SU-DHL-6 (cell line): ENCODE results near the gene RAB8A.

Experiments
- H2AFZ ChIP-seq: fragments of 200-600 bp; sonication (generic); 2 replicates; pipeline ENCODE4 v1.6.1; 2014; ENCODE audit warnings: low read depth, mild to moderate bottlenecking, moderate library complexity, mixed read lengths, antibody characterized with exemption, low read length; ENCODE audit not compliant: severe bottlenecking
- H3F3A ChIP-seq: fragments of 200-600 bp; shearing (Covaris generic); 2 replicates; pipeline ENCODE4 v1.6.0; 2016; ENCODE audit warnings: antibody characterized with exemption, mild to moderate bottlenecking; ENCODE audit not compliant: insufficient read depth
- H3K27ac ChIP-seq: fragments of 200-600 bp; sonication (generic); 2 replicates; pipeline ENCODE4 v1.5.1; 2016; ENCODE audit warnings: low read depth, mild to moderate bottlenecking, low read length, moderate library complexity, mixed read lengths
- H3K27me3 ChIP-seq: fragments of 200-600 bp; sonication (generic), shearing (Covaris generic); 2 replicates; pipeline ENCODE4 v1.6.0; 2014; ENCODE audit warnings: mild to moderate bottlenecking, low read length
- H3K36me3 ChIP-seq: fragments of 200-600 bp; sonication (generic); 2 replicates; pipeline ENCODE4 v1.6.1; 2014; ENCODE audit warnings: mild to moderate bottlenecking, low read length, mixed read lengths
- H3K4me2 ChIP-seq: fragments of 300-600, 200-600 bp; shearing (Covaris generic), sonication (generic); 2 replicates; pipeline ENCODE4 v1.6.0; 2014; ENCODE audit warnings: low read length, low read depth, mild to moderate bottlenecking; ENCODE audit not compliant: poor library complexity, severe bottlenecking
- H3K4me3 ChIP-seq: fragments of 200-600 bp; sonication (generic); 2 replicates; pipeline ENCODE4 v1.5.1; 2014; ENCODE audit warnings: antibody characterized with exemption, low read length, mild to moderate bottlenecking, mixed read lengths; ENCODE audit not compliant: insufficient read depth, poor library complexity, severe bottlenecking
- H3K79me2 ChIP-seq: fragments of 200-600 bp; sonication (generic); 2 replicates; pipeline ENCODE4 v1.6.1; 2014; ENCODE audit warnings: mild to moderate bottlenecking, low read length, moderate library complexity; ENCODE audit not compliant: insufficient read depth
- H3K9ac ChIP-seq: fragments of 200-600 bp; sonication (generic); 2 replicates; pipeline ENCODE4 v1.7.0; 2014; ENCODE audit warnings: mild to moderate bottlenecking, low read length
- H3K9me2 ChIP-seq: fragments of 200-600 bp; sonication (generic); replicated peaks from 2 replicates; pipeline ENCODE4 v1.6.1; 2014; ENCODE audit warnings: low read length; ENCODE audit not compliant: insufficient read depth
- H3K9me3 ChIP-seq: fragments of 200-600 bp; sonication (generic); 2 replicates; pipeline ENCODE4 v1.6.1; 2014; ENCODE audit warnings: low read length, mixed read lengths; ENCODE audit not compliant: insufficient read depth
- H4K20me1 ChIP-seq: fragments of 200-600 bp; sonication (generic); 2 replicates; pipeline ENCODE4 v1.6.1; 2014; ENCODE audit warnings: low read depth, mild to moderate bottlenecking, antibody characterized with exemption, low read length, moderate library complexity, mixed read lengths
- CTCF ChIP-seq: fragments of 200-600 bp; sonication (generic); IDR thresholded peaks from one replicate; pipeline ENCODE4 v1.5.1; 2017; ENCODE audit warnings: antibody characterized with exemption, mild to moderate bottlenecking, low read length, moderate library complexity; ENCODE audit not compliant: insufficient read depth, poor library complexity, severe bottlenecking
- EZH2phosphoT487 ChIP-seq: fragments of 200-600 bp; sonication (generic), shearing (Covaris generic); conservative IDR thresholded peaks from 2 replicates; pipeline ENCODE4 v1.6.1; 2018; ENCODE audit warnings: mild to moderate bottlenecking, antibody characterized with exemption, low read length, moderate library complexity, mixed read lengths

RAB8A gene

GRCh38 chr19:16075430-16076153 is 36.1 kb upstream of the RAB8A start:
- Histone ChIP-seq H3K4me3 (peak overlapping the region; percentile 89), H3K4me2 (peak overlapping the region; percentile 94), H3K27ac (no peak overlapping the region), H3K27me3 (no peaks in the 10 kb centered on the region), H3K36me3 (no peaks in the 10 kb centered on the region), H2AFZ (peak overlapping the region; percentile 66), H3F3A (peaks cover 45% of the 10 kb centered on the region), H3K9me3 (no peaks in the 10 kb centered on the region), H3K79me2 (peaks cover 30% of the 10 kb centered on the region), H3K9ac (peak overlapping the region; percentile 92), H3K9me2 (no peaks in the 10 kb centered on the region), H4K20me1 (no peaks in the 10 kb centered on the region)
- TF ChIP-seq EZH2phosphoT487 = no peak
- TF ChIP-seq CTCF = no peak

GRCh38 chr19:16076154-16076957 is 35.3 kb upstream of the RAB8A start, which contains the start of gene TPM4:
Gene TPM4, plus strand, starts transcription at chr19:16076495. Its CDS starts 71 bp downstream, at chr19:16076566.
- Histone ChIP-seq H3K36me3 (no peaks in the 10 kb centered on the region), H3K79me2 (peaks cover 37% of the 10 kb centered on the region), H3K4me3 (peak within 1 kb of the TSS; percentile 89), H3F3A (peaks cover 41% of the 10 kb centered on the region), H3K4me2 (peak within 1 kb of the TSS; percentile 94), H3K9me2 (no peaks in the 10 kb centered on the region), H4K20me1 (no peaks in the 10 kb centered on the region), H3K27me3 (no peaks in the 10 kb centered on the region), H2AFZ (peak within 1 kb of the TSS; percentile 66), H3K9me3 (no peaks in the 10 kb centered on the region), H3K9ac (peak within 1 kb of the TSS; percentile 92), H3K27ac (peak within 1 kb of the TSS; percentile 96)
- TF ChIP-seq EZH2phosphoT487 (no peak), CTCF (no peak)

- TF ChIP-seq CTCF = no peak
- TF ChIP-seq EZH2phosphoT487 = no peak
- Histone ChIP-seq H3K4me2 (peak overlapping the region; percentile 94), H3K9me3 (no peaks in the 10 kb centered on the region), H3K79me2 (peaks cover 40% of the 10 kb centered on the region), H3K27me3 (no peaks in the 10 kb centered on the region), H2AFZ (peak overlapping the region; percentile 35), H3K36me3 (no peaks in the 10 kb centered on the region), H3K9ac (peak overlapping the region; percentile 92), H3K27ac (peak overlapping the region; percentile 96), H3K9me2 (no peaks in the 10 kb centered on the region), H3F3A (peaks cover 41% of the 10 kb centered on the region), H4K20me1 (no peaks in the 10 kb centered on the region), H3K4me3 (peak overlapping the region; percentile 89)
Observed at GRCh38 chr19:16076958-16077611, 34.6 kb upstream of the RAB8A start.
